NCI-H748 (cell line): ENCODE data around the gene ZSWIM6.

Experiments used
- DNase-seq: peaks from one replicate; lab custom pipeline; 2025; ENCODE audit not compliant: unreplicated experiment; lab: John Stamatoyannopoulos, UW

The ZSWIM6 gene

DNA sequence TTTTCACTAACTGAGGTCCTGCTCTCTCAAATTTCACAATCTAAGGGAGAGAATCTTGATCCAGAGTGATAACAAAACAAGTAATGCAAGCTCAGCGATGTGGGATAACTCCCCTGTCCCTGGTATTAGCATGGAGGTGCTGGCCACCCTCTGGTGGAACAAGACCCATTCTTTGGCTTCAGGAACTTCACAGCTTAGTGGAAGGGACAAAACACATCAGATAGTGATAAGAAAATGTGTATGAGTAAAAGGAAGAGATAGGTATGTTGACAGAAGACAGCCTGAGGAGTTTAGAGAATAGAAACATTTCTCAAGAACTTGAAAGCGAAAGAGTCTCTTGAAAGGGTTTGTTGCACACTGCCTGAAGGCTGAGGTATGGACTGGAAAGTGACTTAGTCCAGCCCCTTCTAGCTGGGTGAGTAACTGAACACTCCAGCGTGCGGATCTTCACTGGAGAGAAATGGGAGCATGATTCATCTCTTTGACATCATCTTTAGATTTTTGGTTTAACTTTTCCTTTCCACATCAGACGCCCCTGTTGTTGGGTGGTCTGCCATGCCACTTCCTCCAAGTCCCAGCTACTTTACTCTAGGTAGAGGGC is 25.4 kb upstream of the ZSWIM6 start:
- no peak for DNase-seq

GRCh38 chr5:61307191-61307590 is 24.9 kb upstream of the ZSWIM6 start:
- no peak for DNase-seq

GRCh38 chr5:61307611-61308010 is 24.4 kb upstream of the ZSWIM6 start:
- no peak for DNase-seq

- DNase-seq, result no peak
Observed at GRCh38 chr5:61308712-61309111, 23.3 kb upstream of the ZSWIM6 start.

- no peak for DNase-seq
Observed at GRCh38 chr5:61309115-61309514, 22.9 kb upstream of the ZSWIM6 start.

DNA sequence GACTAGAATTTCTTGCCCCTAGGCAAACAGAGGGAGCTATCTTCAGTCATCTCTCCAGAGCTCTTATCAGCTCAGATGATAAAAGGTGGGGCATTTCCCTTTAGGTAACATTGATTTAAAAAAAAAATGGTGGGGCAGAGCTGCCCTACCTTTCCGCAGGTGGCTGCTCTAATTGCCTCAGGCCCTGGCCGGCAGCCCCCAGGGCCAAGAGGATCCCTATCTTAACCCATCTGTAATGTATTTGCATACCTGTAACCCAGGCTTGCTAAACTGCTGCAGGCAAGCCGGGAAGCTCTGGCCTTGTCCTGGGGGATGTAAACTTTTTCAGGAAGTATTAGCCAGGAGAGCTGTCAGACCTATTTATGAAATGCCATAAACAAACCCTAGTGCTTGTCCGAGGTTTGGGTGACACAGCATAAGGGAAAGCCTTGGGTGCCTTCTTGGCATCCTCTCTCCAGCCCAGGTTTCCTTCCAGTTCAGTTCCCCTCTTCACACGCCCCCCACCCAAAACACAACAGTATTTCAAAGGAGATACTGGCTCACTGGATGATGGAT is 20.9 kb upstream of the ZSWIM6 start:
- no peak for DNase-seq

GRCh38 chr5:61311836-61312808 is 19.9 kb upstream of the ZSWIM6 start:
- DNase-seq, result no peak

GRCh38 chr5:61313960-61314681 is 17.9 kb upstream of the ZSWIM6 start:
- DNase-seq, result no peak

GRCh38 chr5:61318376-61318775 is 13.7 kb upstream of the ZSWIM6 start:
- no peak for DNase-seq

- peak; percentile 66 for DNase-seq
Observed at GRCh38 chr5:61319388-61320146, 12.5 kb upstream of the ZSWIM6 start.

DNA sequence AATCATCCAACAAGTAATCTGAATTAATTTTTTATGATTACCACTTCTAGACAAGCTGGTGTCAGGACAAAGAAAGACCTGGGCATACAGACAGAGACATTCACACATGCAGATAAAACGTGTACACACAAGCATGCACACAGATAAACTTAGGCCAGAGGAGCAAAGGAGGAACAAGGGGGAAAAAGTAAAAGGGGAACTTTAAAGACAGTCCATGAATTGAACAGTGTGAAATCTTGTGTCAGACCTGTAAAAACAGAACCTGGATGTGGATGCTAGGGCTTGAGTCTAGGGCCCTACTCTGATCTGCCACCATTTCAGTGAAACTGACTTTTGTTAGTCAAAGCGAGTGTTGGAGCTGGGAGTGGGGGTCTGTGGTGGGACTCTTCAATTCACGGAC is 11.2 kb upstream of the ZSWIM6 start:
- DNase-seq, result no peak

GRCh38 chr5:61321669-61322068 is 10.4 kb upstream of the ZSWIM6 start:
- DNase-seq, result no peak

GRCh38 chr5:61322738-61323725 is 9.0 kb upstream of the ZSWIM6 start:
- no peak for DNase-seq

- DNase-seq, result no peak
Observed at GRCh38 chr5:61327760-61328753, 4.0 kb upstream of the ZSWIM6 start.

DNA sequence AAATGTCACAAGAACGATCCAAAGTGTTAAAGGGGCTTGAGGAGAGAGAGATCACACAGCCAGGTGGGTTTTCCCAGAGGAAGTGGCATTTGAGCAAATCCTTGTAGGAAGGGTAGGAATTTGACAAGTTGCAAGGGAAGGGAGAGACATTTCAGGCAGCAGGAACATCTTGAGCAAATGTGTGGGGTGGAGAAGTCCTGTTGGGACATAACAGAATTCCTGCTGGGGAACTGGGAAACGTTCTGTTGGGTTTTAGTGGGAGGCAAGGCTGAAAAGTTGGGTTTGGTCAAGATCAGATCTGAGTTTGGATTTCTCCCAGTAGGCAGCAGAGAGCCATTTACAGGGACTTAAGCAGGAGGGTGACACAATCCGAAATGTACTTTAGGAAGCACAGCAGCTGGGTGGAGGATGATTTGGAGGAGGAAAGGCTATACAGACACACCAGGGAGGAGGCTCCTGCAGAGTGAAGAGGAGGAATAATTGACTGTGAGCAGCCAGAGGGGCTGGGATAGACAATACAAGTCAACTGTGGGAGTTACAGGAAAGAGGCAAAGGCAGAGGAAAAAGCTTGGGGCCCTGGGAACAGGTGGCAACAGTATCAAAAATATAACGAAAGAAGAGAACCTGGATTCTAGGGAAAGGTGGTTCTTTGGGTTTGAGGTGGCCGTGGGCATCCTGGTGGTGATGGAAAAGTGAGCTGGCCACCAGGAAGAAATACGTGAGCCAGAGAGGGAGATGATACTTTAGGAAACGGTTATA is 3.1 kb upstream of the ZSWIM6 start:
- no peak for DNase-seq

DNA sequence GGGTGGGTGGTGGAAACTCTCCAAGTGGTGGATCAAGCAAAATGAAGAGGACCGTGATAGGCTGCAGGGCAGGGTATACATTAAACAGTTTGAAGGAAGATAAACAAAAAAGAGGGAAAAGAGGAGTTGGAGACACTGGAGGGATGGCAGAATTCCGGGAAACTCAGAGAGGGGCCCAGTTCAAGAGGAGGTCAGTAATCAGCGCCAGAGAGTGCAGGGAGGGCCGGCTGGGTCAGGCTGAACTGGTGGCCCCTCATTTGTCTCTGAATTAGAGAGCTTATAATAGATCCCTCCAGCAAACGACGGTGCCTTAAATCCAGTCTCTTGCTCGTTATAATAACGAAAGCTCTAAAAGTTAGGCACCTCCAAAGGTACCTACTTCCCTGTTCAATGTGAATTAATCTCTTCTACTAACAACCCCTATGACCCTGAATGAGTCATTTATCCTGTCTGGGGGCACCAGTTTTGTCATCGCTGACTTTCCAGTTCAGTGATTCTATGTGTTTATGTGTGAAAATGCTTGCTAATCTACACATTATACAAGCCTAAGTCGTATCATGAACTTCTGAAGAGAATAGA is 2.4 kb upstream of the ZSWIM6 start:
- no peak for DNase-seq

DNA sequence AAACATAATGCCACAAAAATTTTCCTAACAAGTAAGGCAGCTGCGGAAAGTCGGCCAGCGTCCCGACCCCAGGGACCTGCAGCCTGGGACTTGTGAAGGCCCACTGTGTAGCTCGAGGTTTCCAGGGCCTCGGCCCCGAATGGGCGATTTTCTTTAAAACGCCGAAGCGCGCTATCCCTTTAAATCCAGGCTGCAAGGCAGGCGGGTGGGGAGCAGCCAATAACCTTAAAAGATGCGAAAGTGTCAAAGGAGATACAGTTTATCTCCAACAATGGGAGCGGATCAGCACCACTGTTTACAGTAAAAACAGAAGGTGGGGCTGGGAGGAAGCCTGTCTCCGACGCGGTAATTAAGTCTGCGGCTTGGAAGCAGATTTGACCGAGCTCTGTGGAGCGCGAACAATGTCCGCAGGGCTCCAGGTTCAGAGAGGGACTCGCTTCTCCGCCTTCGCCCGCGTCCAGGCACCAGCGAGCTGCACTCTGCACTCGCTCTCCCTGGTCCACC is 1.7 kb upstream of the ZSWIM6 start:
- DNase-seq, result peak; percentile 88
